WTC11 (cell line): ENCODE measurements around the gene SLC16A10. TPM values are rescaled to one million over a fixed set of nuclear protein-coding genes. Genes with fewer than 3 reads are reported as not detected.

Source experiments
- ATAC-seq: fragments of 200-7000 bp; cut with Tn5 transposase; 2 replicates; pipeline ENCODE4 v1.10.0; 2021; ENCODE audit warnings: mild to moderate bottlenecking, moderate library complexity
- CTCF ChIA-PET: fragments of 300-600 bp; sonication (Branson Sonifier 250); formaldehyde crosslinking; loops from one replicate; lab custom pipeline; 2021; ENCODE audit warnings: antibody characterized with exemption; lab: Charles Lee
- POLR2A ChIA-PET: fragments of 350-600 bp; sonication (Branson Sonifier 250); formaldehyde crosslinking; loops from one replicate; lab custom pipeline; 2021; ENCODE audit warnings: antibody characterized with exemption; lab: Charles Lee
- DNase-seq: peaks from one replicate; pipeline ENCODE4 v3.0.0; 2021; ENCODE audit warnings: low spot score
- H3K27ac Mint-ChIP-seq: 2 replicates; pipeline ENCODE4 v1.8.0; 2021; ENCODE audit warnings: mixed read lengths
- H3K27me3 Mint-ChIP-seq: 2 replicates; pipeline ENCODE4 v1.8.0; 2021; ENCODE audit warnings: low read depth, mild to moderate bottlenecking, moderate library complexity, mixed read lengths
- H3K36me3 Mint-ChIP-seq: 2 replicates; pipeline ENCODE4 v1.8.0; 2021; ENCODE audit warnings: mixed read lengths
- H3K4me1 Mint-ChIP-seq: 2 replicates; pipeline ENCODE4 v1.8.0; 2022; ENCODE audit warnings: mixed read lengths
- H3K4me3 Mint-ChIP-seq: 2 replicates; pipeline ENCODE4 v1.8.0; 2021; ENCODE audit warnings: mild to moderate bottlenecking, moderate library complexity, mixed read lengths
- H3K9me3 Mint-ChIP-seq: 2 replicates; pipeline ENCODE4 v1.8.0; 2021; ENCODE audit warnings: mixed read lengths
- AR ChIP-seq: fragments of 250-450 bp; sonication (Bioruptor Pico); IDR thresholded peaks from 2 replicates; pipeline ENCODE4 v1.9.0; 2021; ENCODE audit warnings: mild to moderate bottlenecking
- ATF1 ChIP-seq: sonication (generic); formaldehyde crosslinking; IDR thresholded peaks from 2 replicates; pipeline ENCODE4 v1.8.1; 2023; ENCODE audit warnings: mild to moderate bottlenecking, moderate library complexity, missing genetic modification reagents
- CTCF ChIP-seq: fragments of 200-600 bp; IDR thresholded peaks from 2 replicates; pipeline ENCODE4 v1.8.0; 2022; ENCODE audit warnings: antibody characterized with exemption
- ELF4 ChIP-seq: sonication (generic); formaldehyde crosslinking; IDR thresholded peaks from 2 replicates; pipeline ENCODE4 v1.8.1; 2022; ENCODE audit warnings: low read depth, mild to moderate bottlenecking, moderate library complexity, missing genetic modification reagents
- ESRRA ChIP-seq: sonication (generic); formaldehyde crosslinking; IDR thresholded peaks from 2 replicates; pipeline ENCODE4 v1.8.1; 2022; ENCODE audit warnings: mild to moderate bottlenecking, missing genetic modification reagents, borderline replicate concordance
- ETV6 ChIP-seq: sonication (generic); formaldehyde crosslinking; IDR thresholded peaks from 2 replicates; pipeline ENCODE4 v1.8.1; 2022; ENCODE audit warnings: mild to moderate bottlenecking, missing genetic modification reagents
- FOXJ3 ChIP-seq: sonication (generic); formaldehyde crosslinking; IDR thresholded peaks from 2 replicates; pipeline ENCODE4 v1.9.0; 2021; ENCODE audit warnings: missing genetic modification reagents, mild to moderate bottlenecking, borderline replicate concordance
- GTF2I ChIP-seq: fragments of 250-450 bp; sonication (Bioruptor Pico); conservative IDR thresholded peaks from 2 replicates; pipeline ENCODE4 v1.4.0; 2021; ENCODE audit warnings: mild to moderate bottlenecking
- HMGXB4 ChIP-seq: sonication (generic); formaldehyde crosslinking; IDR thresholded peaks from 2 replicates; pipeline ENCODE4 v1.8.1; 2023; ENCODE audit warnings: mild to moderate bottlenecking, moderate library complexity, missing genetic modification reagents
- JUN ChIP-seq: sonication (generic); formaldehyde crosslinking; IDR thresholded peaks from 2 replicates; pipeline ENCODE4 v1.8.0; 2023; ENCODE audit warnings: mild to moderate bottlenecking, missing genetic modification reagents
- MLX ChIP-seq: sonication (generic); formaldehyde crosslinking; IDR thresholded peaks from 2 replicates; pipeline ENCODE4 v1.8.1; 2023; ENCODE audit warnings: mild to moderate bottlenecking, missing genetic modification reagents, moderate library complexity
- MXD4 ChIP-seq: fragments of 250-450 bp; sonication (Bioruptor Pico); IDR thresholded peaks from 2 replicates; pipeline ENCODE4 v1.8.0; 2021; ENCODE audit warnings: mild to moderate bottlenecking, moderate library complexity, borderline replicate concordance
- NFYB ChIP-seq: sonication (generic); formaldehyde crosslinking; conservative IDR thresholded peaks from 2 replicates; pipeline ENCODE4 v1.8.0; 2022; ENCODE audit warnings: low read depth, missing genetic modification reagents
- NR3C1 ChIP-seq: sonication (generic); formaldehyde crosslinking; conservative IDR thresholded peaks from 2 replicates; pipeline ENCODE4 v1.8.1; 2023; ENCODE audit warnings: low read depth, mild to moderate bottlenecking, missing genetic modification reagents
- SMAD4 ChIP-seq: sonication (generic); formaldehyde crosslinking; IDR thresholded peaks from 2 replicates; pipeline ENCODE4 v1.8.0; 2022; ENCODE audit warnings: mild to moderate bottlenecking, missing genetic modification reagents
- SP1 ChIP-seq: sonication (generic); formaldehyde crosslinking; conservative IDR thresholded peaks from 2 replicates; pipeline ENCODE4 v1.8.1; 2022; ENCODE audit warnings: missing genetic modification reagents
- ZNF121 ChIP-seq: sonication (generic); formaldehyde crosslinking; IDR thresholded peaks from 2 replicates; pipeline ENCODE4 v1.8.0; 2023; ENCODE audit warnings: missing genetic modification reagents
- ZNF263 ChIP-seq: sonication (generic); formaldehyde crosslinking; IDR thresholded peaks from 2 replicates; pipeline ENCODE4 v1.8.1; 2022; ENCODE audit warnings: low read depth, mild to moderate bottlenecking, moderate library complexity, missing genetic modification reagents
- ZNF396 ChIP-seq: fragments of 250-450 bp; sonication (Bioruptor Pico); IDR thresholded peaks from 2 replicates; pipeline ENCODE4 v1.8.0; 2021; ENCODE audit warnings: mild to moderate bottlenecking, moderate library complexity, borderline replicate concordance
- ZNF423 ChIP-seq: fragments of 250-450 bp; sonication (Bioruptor Pico); IDR thresholded peaks from 2 replicates; pipeline ENCODE4 v2.1.2; 2022; ENCODE audit warnings: mild to moderate bottlenecking, moderate library complexity
- total RNA-seq: library from RNA; stranded (reverse); gene quantifications from 3 replicates; pipeline ENCODE4 v1.2.3, GENCODE V29; 2021
- TF ChIP-seq, protein P1 (sequence below): sonication (generic); formaldehyde crosslinking; IDR thresholded peaks from 2 replicates; pipeline ENCODE4 v1.8.0; 2022; ENCODE audit warnings: mild to moderate bottlenecking, missing genetic modification reagents
- TF ChIP-seq, protein P2 (sequence below): sonication (generic); formaldehyde crosslinking; IDR thresholded peaks from 2 replicates; pipeline ENCODE4 v1.8.0; 2022; ENCODE audit warnings: mild to moderate bottlenecking, missing genetic modification reagents
- TF ChIP-seq, protein P3 (sequence below): sonication (generic); formaldehyde crosslinking; IDR thresholded peaks from 2 replicates; pipeline ENCODE4 v1.8.1; 2023; ENCODE audit warnings: mild to moderate bottlenecking, missing genetic modification reagents, moderate library complexity
- TF ChIP-seq, protein P4 (sequence below): sonication (generic); formaldehyde crosslinking; conservative IDR thresholded peaks from 2 replicates; pipeline ENCODE4 v1.8.1; 2023; ENCODE audit warnings: mild to moderate bottlenecking, low read depth, missing genetic modification reagents, moderate library complexity

Gene SLC16A10
- total RNA-seq, 1 experiment from 2014 or later, result 18.4 TPM

- DNase-seq (no peak), ATAC-seq (no peak)
- H3K4me1 Mint-ChIP-seq, result peaks cover 13% of the 10 kb centered on the region
- no peaks in the 10 kb centered on the region for H3K27me3 Mint-ChIP-seq
- no peak overlapping the region for H3K4me3 Mint-ChIP-seq
- no peak overlapping the region for H3K27ac Mint-ChIP-seq
- ChIA-PET POLR2A (no interaction called here), CTCF (no interaction called here)
- TF ChIP-seq, protein P1, sequence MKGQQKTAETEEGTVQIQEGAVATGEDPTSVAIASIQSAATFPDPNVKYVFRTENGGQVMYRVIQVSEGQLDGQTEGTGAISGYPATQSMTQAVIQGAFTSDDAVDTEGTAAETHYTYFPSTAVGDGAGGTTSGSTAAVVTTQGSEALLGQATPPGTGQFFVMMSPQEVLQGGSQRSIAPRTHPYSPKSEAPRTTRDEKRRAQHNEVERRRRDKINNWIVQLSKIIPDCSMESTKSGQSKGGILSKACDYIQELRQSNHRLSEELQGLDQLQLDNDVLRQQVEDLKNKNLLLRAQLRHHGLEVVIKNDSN (CRISPR knock-in tag), result no peak
- TF ChIP-seq JUN (CRISPR knock-in tag), result no peak
- no peak for TF ChIP-seq ZNF396 (CRISPR knock-in tag)
- TF ChIP-seq AR, result no peak
- no peak for TF ChIP-seq MLX
- TF ChIP-seq SMAD4, result no peak
- TF ChIP-seq FOXJ3, result no peak
- TF ChIP-seq NFYB (CRISPR knock-in tag), result no peak
- TF ChIP-seq, protein P2, sequence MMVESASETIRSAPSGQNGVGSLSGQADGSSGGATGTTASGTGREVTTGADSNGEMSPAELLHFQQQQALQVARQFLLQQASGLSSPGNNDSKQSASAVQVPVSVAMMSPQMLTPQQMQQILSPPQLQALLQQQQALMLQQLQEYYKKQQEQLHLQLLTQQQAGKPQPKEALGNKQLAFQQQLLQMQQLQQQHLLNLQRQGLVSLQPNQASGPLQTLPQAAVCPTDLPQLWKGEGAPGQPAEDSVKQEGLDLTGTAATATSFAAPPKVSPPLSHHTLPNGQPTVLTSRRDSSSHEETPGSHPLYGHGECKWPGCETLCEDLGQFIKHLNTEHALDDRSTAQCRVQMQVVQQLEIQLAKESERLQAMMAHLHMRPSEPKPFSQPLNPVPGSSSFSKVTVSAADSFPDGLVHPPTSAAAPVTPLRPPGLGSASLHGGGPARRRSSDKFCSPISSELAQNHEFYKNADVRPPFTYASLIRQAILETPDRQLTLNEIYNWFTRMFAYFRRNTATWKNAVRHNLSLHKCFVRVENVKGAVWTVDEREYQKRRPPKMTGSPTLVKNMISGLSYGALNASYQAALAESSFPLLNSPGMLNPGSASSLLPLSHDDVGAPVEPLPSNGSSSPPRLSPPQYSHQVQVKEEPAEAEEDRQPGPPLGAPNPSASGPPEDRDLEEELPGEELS (CRISPR knock-in tag), result no peak
- TF ChIP-seq, all 79 proteins: peak for 0
- Mint-ChIP-seq H3K36me3 (peaks cover 11% of the 10 kb centered on the region), H3K9me3 (peaks cover 13% of the 10 kb centered on the region)
Measured at GRCh38 chr6:111096246-111096645, 8.9 kb downstream of the SLC16A10 start.

DNA sequence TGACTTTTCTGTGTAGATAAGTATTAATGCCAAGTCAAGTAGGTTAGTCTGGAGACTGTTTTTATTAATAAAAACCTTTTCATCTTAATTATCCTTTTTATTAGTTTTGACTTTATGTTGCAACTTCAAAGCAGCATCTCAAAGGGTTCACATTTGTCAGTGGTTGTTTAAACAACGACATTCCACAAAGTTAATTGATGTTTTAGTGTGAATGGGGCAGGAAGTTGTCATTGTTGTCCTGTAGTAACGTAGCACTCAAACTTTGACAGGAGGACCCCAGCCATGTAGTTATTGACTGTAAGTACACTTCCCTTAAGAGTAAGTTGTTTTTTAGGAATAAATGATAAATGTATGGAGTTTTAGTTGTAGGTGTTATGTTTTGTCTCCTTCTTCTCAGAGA lies 11.3 kb downstream of the SLC16A10 start:
- Mint-ChIP-seq H3K4me1 (peaks cover 5% of the 10 kb centered on the region; the same call in 1 of the 2 replicates), H3K36me3 (peaks cover 11% of the 10 kb centered on the region), H3K9me3 (peaks cover 13% of the 10 kb centered on the region), H3K27me3 (no peaks in the 10 kb centered on the region), H3K4me3 (no peak overlapping the region), H3K27ac (no peak overlapping the region)
- POLR2A ChIA-PET, result no interaction called here
- DNase-seq (no peak), ATAC-seq (no peak)
- CTCF ChIA-PET, result no interaction called here
- TF ChIP-seq, protein P3, sequence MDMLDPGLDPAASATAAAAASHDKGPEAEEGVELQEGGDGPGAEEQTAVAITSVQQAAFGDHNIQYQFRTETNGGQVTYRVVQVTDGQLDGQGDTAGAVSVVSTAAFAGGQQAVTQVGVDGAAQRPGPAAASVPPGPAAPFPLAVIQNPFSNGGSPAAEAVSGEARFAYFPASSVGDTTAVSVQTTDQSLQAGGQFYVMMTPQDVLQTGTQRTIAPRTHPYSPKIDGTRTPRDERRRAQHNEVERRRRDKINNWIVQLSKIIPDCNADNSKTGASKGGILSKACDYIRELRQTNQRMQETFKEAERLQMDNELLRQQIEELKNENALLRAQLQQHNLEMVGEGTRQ (CRISPR knock-in tag), result no peak
- no peak for TF ChIP-seq HMGXB4 (CRISPR knock-in tag)
- TF ChIP-seq ATF1 (CRISPR knock-in tag), result no peak
- no peak for TF ChIP-seq MXD4
- no peak for TF ChIP-seq ZNF423 (CRISPR knock-in tag)
- no peak for TF ChIP-seq CTCF
- no peak for TF ChIP-seq ETV6 (CRISPR knock-in tag)
- no peak for TF ChIP-seq SP1
- no peak for TF ChIP-seq ESRRA (CRISPR knock-in tag)
- TF ChIP-seq NR3C1 (CRISPR knock-in tag), result no peak
- TF ChIP-seq, protein P4, sequence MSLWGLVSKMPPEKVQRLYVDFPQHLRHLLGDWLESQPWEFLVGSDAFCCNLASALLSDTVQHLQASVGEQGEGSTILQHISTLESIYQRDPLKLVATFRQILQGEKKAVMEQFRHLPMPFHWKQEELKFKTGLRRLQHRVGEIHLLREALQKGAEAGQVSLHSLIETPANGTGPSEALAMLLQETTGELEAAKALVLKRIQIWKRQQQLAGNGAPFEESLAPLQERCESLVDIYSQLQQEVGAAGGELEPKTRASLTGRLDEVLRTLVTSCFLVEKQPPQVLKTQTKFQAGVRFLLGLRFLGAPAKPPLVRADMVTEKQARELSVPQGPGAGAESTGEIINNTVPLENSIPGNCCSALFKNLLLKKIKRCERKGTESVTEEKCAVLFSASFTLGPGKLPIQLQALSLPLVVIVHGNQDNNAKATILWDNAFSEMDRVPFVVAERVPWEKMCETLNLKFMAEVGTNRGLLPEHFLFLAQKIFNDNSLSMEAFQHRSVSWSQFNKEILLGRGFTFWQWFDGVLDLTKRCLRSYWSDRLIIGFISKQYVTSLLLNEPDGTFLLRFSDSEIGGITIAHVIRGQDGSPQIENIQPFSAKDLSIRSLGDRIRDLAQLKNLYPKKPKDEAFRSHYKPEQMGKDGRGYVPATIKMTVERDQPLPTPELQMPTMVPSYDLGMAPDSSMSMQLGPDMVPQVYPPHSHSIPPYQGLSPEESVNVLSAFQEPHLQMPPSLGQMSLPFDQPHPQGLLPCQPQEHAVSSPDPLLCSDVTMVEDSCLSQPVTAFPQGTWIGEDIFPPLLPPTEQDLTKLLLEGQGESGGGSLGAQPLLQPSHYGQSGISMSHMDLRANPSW (CRISPR knock-in tag), result no peak
- no peak for TF ChIP-seq GTF2I (CRISPR knock-in tag)
- TF ChIP-seq ZNF121 (CRISPR knock-in tag), result no peak
- no peak for TF ChIP-seq ELF4 (CRISPR knock-in tag)
- no peak for TF ChIP-seq ZNF263 (CRISPR knock-in tag)
